KOPT-K1 (cell line): ENCODE results near the gene ZFAND3.

ENCODE experiments used
- H3K27ac ChIP-seq: fragments of 200-600 bp; sonication (generic); 2 replicates; pipeline ENCODE4 v1.5.1; 2016; ENCODE audit warnings: antibody characterized with exemption, mild to moderate bottlenecking, low read depth, low read length; ENCODE audit not compliant: poor library complexity, severe bottlenecking
- H3K36me3 ChIP-seq: fragments of 200-600 bp; sonication (generic); 2 replicates; pipeline ENCODE4 v1.5.1; 2017; ENCODE audit warnings: antibody characterized with exemption, mild to moderate bottlenecking, low read length, moderate library complexity; ENCODE audit not compliant: insufficient read depth
- H3K9me3 ChIP-seq: fragments of 200-600 bp; sonication (generic); 2 replicates; pipeline ENCODE4 v1.5.1; 2017; ENCODE audit warnings: antibody characterized with exemption, low read length, mild to moderate bottlenecking; ENCODE audit not compliant: insufficient read depth, poor library complexity, severe bottlenecking

Gene ZFAND3

GRCh38 chr6:38064431-38064830 is 244.9 kb downstream of the ZFAND3 start:
- Histone ChIP-seq H3K36me3 (peaks cover 37% of the 10 kb centered on the region), H3K27ac (no peak overlapping the region), H3K9me3 (no peaks in the 10 kb centered on the region)

- H3K27ac ChIP-seq, result no peak overlapping the region
- peaks cover 37% of the 10 kb centered on the region for H3K36me3 ChIP-seq
- H3K9me3 ChIP-seq, result no peaks in the 10 kb centered on the region
These were observed 246.3 kb downstream of the ZFAND3 start for GRCh38 chr6:38065734-38066305.

GRCh38 chr6:38067263-38067980 is 247.9 kb downstream of the ZFAND3 start:
- Histone ChIP-seq H3K27ac (no peak overlapping the region), H3K36me3 (peaks cover 23% of the 10 kb centered on the region), H3K9me3 (no peaks in the 10 kb centered on the region)

GRCh38 chr6:38068854-38069590 is 249.5 kb downstream of the ZFAND3 start:
- peaks cover 8% of the 10 kb centered on the region for H3K36me3 ChIP-seq

GRCh38 chr6:38077488-38078030 is 258.0 kb downstream of the ZFAND3 start:
- H3K9me3 ChIP-seq, result no peaks in the 10 kb centered on the region
- no peak overlapping the region for H3K27ac ChIP-seq
- H3K36me3 ChIP-seq, result 0 out of 2 replicates have a peak, but pooled peaks cover 15% of the 10 kb centered on the region

More at GRCh38 chr6:38068854-38069590, 249.5 kb downstream of the ZFAND3 start:
- no peak overlapping the region for H3K27ac ChIP-seq
- no peaks in the 10 kb centered on the region for H3K9me3 ChIP-seq

GRCh38 chr6:38078671-38079070 is 259.1 kb downstream of the ZFAND3 start:
- Histone ChIP-seq H3K27ac (no peak overlapping the region), H3K9me3 (no peaks in the 10 kb centered on the region), H3K36me3 (peaks cover 15% of the 10 kb centered on the region; the same call in 1 of the 2 replicates)

- Histone ChIP-seq H3K27ac (no peak overlapping the region), H3K36me3 (peaks cover 15% of the 10 kb centered on the region; the same call in 1 of the 2 replicates), H3K9me3 (no peaks in the 10 kb centered on the region)
These were observed 259.6 kb downstream of the ZFAND3 start for GRCh38 chr6:38079107-38079506.

GRCh38 chr6:38079537-38079936 is 260.0 kb downstream of the ZFAND3 start:
- Histone ChIP-seq H3K27ac (no peak overlapping the region), H3K36me3 (peaks cover 14% of the 10 kb centered on the region), H3K9me3 (no peaks in the 10 kb centered on the region)

- H3K36me3 ChIP-seq, result peaks cover 20% of the 10 kb centered on the region
- no peak overlapping the region for H3K27ac ChIP-seq
- H3K9me3 ChIP-seq, result no peaks in the 10 kb centered on the region
These were observed 260.8 kb downstream of the ZFAND3 start for GRCh38 chr6:38080360-38080759.

- peaks cover 20% of the 10 kb centered on the region for H3K36me3 ChIP-seq
- H3K9me3 ChIP-seq, result no peaks in the 10 kb centered on the region
- no peak overlapping the region for H3K27ac ChIP-seq
These were observed 261.4 kb downstream of the ZFAND3 start for GRCh38 chr6:38080889-38081288.

- H3K36me3 ChIP-seq, result peaks cover 23% of the 10 kb centered on the region
- H3K9me3 ChIP-seq, result no peaks in the 10 kb centered on the region
- H3K27ac ChIP-seq, result no peak overlapping the region
These were observed 265.5 kb downstream of the ZFAND3 start for GRCh38 chr6:38085031-38085430.

- Histone ChIP-seq H3K9me3 (no peaks in the 10 kb centered on the region), H3K27ac (no peak overlapping the region), H3K36me3 (peaks cover 23% of the 10 kb centered on the region)
These were observed 266.8 kb downstream of the ZFAND3 start for GRCh38 chr6:38086346-38086745.

- Histone ChIP-seq H3K36me3 (peaks cover 23% of the 10 kb centered on the region), H3K9me3 (no peaks in the 10 kb centered on the region), H3K27ac (no peak overlapping the region)
These were observed 268.5 kb downstream of the ZFAND3 start for GRCh38 chr6:38088010-38088409.

- Histone ChIP-seq H3K9me3 (no peaks in the 10 kb centered on the region), H3K36me3 (peaks cover 23% of the 10 kb centered on the region)
These were observed 269.3 kb downstream of the ZFAND3 start for GRCh38 chr6:38088829-38089228.

GRCh38 chr6:38091613-38092012 is 272.1 kb downstream of the ZFAND3 start:
- Histone ChIP-seq H3K27ac (no peak overlapping the region), H3K9me3 (no peaks in the 10 kb centered on the region), H3K36me3 (peaks cover 14% of the 10 kb centered on the region; the same call in 1 of the 2 replicates)

More at GRCh38 chr6:38088829-38089228, 269.3 kb downstream of the ZFAND3 start:
- no peak overlapping the region for H3K27ac ChIP-seq
